Neural progenitor cell (in vitro differentiated cells): ENCODE results near the gene POLN.

ENCODE experiments used
- EZH2 ChIP-seq: fragments of 200-600 bp; sonication (generic); IDR thresholded peaks from 2 replicates; pipeline ENCODE4 v1.6.1; 2017; ENCODE audit warnings: antibody characterized with exemption, mild to moderate bottlenecking, moderate library complexity
- TF ChIP-seq, protein P1 (sequence below): fragments of 200-600 bp; sonication (generic); IDR thresholded peaks from 2 replicates; pipeline ENCODE4 v1.5.1; 2017; ENCODE audit warnings: antibody characterized with exemption, mild to moderate bottlenecking

- TF ChIP-seq, protein P1, sequence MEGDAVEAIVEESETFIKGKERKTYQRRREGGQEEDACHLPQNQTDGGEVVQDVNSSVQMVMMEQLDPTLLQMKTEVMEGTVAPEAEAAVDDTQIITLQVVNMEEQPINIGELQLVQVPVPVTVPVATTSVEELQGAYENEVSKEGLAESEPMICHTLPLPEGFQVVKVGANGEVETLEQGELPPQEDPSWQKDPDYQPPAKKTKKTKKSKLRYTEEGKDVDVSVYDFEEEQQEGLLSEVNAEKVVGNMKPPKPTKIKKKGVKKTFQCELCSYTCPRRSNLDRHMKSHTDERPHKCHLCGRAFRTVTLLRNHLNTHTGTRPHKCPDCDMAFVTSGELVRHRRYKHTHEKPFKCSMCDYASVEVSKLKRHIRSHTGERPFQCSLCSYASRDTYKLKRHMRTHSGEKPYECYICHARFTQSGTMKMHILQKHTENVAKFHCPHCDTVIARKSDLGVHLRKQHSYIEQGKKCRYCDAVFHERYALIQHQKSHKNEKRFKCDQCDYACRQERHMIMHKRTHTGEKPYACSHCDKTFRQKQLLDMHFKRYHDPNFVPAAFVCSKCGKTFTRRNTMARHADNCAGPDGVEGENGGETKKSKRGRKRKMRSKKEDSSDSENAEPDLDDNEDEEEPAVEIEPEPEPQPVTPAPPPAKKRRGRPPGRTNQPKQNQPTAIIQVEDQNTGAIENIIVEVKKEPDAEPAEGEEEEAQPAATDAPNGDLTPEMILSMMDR: no peak
- TF ChIP-seq EZH2: no peak
Observed at GRCh38 chr4:2266821-2267220, 24.9 kb upstream of the POLN start.
